H1 (cell line): ENCODE measurements around the gene IL17RD. TPM values are rescaled to one million over a fixed set of nuclear protein-coding genes. Genes with fewer than 3 reads are reported as not detected.

ENCODE experiments used
- CTCF ChIA-PET: fragments of 300-600 bp; sonication (Branson Sonifier 250); formaldehyde crosslinking; loops from one replicate; lab custom pipeline; 2021; ENCODE audit not compliant: partially characterized antibody; lab: Charles Lee
- POLR2A ChIA-PET: fragments of 300-600 bp; sonication (Branson Sonifier 250); formaldehyde crosslinking; loops from one replicate; lab custom pipeline; 2021; ENCODE audit warnings: inconsistent platforms; ENCODE audit not compliant: partially characterized antibody; lab: Charles Lee
- DNase-seq, 2 experiments: peaks; one replicate each; pipeline versions ENCODE4 v3.0.0 to v3.0.0-alpha.2; 2010 to 2022; ENCODE audit warnings: low spot score in 2 of 2, low read depth in 1 of 2, mixed read lengths in 1 of 2
- FAIRE-seq: peaks from 2 replicates; lab custom pipeline; 2011; peaks lifted over from hg19 to GRCh38; lab: Jason Lieb, UNC
- H2AFZ ChIP-seq: 2 replicates; pipeline ENCODE4 v1.8.1; 2012; ENCODE audit warnings: low read length, inconsistent platforms
- H2AK5ac ChIP-seq: 2 replicates; pipeline ENCODE4 v1.6.1; 2013; ENCODE audit warnings: low read depth, low read length
- H2BK120ac ChIP-seq: replicated peaks from 2 replicates; pipeline ENCODE3; 2013; ENCODE audit warnings: low read depth, low read length, inconsistent platforms
- H2BK12ac ChIP-seq: 2 replicates; pipeline ENCODE4 v1.6.1; 2013; ENCODE audit warnings: low read depth, low read length
- H2BK15ac ChIP-seq: 2 replicates; pipeline ENCODE4 v1.6.1; 2013; ENCODE audit warnings: low read length
- H2BK20ac ChIP-seq: 2 replicates; pipeline ENCODE4 v1.6.1; 2013; ENCODE audit warnings: low read length
- H2BK5ac ChIP-seq: 2 replicates; pipeline ENCODE4 v1.6.1; 2013; ENCODE audit warnings: low read depth, low read length
- H3K14ac ChIP-seq: 2 replicates; pipeline ENCODE4 v1.6.1; 2013; ENCODE audit warnings: inconsistent platforms; ENCODE audit not compliant: insufficient read length
- H3K18ac ChIP-seq: 2 replicates; pipeline ENCODE4 v1.6.1; 2013; ENCODE audit warnings: low read length; ENCODE audit errors: extremely low read depth
- H3K23ac ChIP-seq: 2 replicates; pipeline ENCODE4 v1.6.1; 2013; ENCODE audit warnings: inconsistent platforms; ENCODE audit not compliant: insufficient read length
- H3K23me2 ChIP-seq: 2 replicates; pipeline ENCODE4 v1.6.1; 2013; ENCODE audit warnings: low read depth, low read length
- H3K27ac ChIP-seq: 2 replicates; pipeline ENCODE4 v1.6.1; 2011; ENCODE audit warnings: low read depth, low read length, inconsistent platforms
- H3K27me3 ChIP-seq, 4 experiments: replicated peaks in 1 of 4; 1 replicate in 1 of 4; 2 replicates in 3 of 4; pipeline versions ENCODE4 v1.6.1 to v1.8.1; 2011 to 2013; ENCODE audit warnings: low read length in 3 of 4, mild to moderate bottlenecking in 3 of 4, inconsistent platforms in 2 of 4, mixed read lengths in 2 of 4, moderate library complexity in 1 of 4; ENCODE audit not compliant: control insufficient read depth in 3 of 4, insufficient read depth in 3 of 4; ENCODE audit errors: extremely low read depth in 1 of 4
- H3K36me3 ChIP-seq, 4 experiments: 2 replicates each; pipeline versions ENCODE4 v1.6.1 to v1.8.1; 2011 to 2013; ENCODE audit warnings: mild to moderate bottlenecking in 4 of 4, low read length in 3 of 4, moderate library complexity in 2 of 4, control low read depth in 1 of 4, inconsistent platforms in 1 of 4; ENCODE audit not compliant: insufficient read depth in 4 of 4, control insufficient read depth in 2 of 4
- H3K4ac ChIP-seq: replicated peaks from 2 replicates; pipeline ENCODE3; 2013; ENCODE audit warnings: low read length, low read depth, mixed read lengths, inconsistent platforms; ENCODE audit not compliant: insufficient read length
- H3K4me1 ChIP-seq, 4 experiments: replicated peaks in 1 of 4; 1 replicate in 1 of 4; 2 replicates in 3 of 4; pipeline versions ENCODE4 v1.6.1 to v1.8.1; 2011 to 2013; ENCODE audit warnings: low read length in 3 of 4, inconsistent platforms in 2 of 4, mixed read lengths in 1 of 4; ENCODE audit not compliant: insufficient read depth in 4 of 4, control insufficient read depth in 3 of 4
- H3K4me2 ChIP-seq, 2 experiments: 2 replicates each; pipeline versions ENCODE4 v1.6.1 to v1.8.1; 2011 to 2013; ENCODE audit warnings: low read depth in 2 of 2, low read length in 2 of 2, control low read depth in 1 of 2, inconsistent platforms in 1 of 2, mild to moderate bottlenecking in 1 of 2; ENCODE audit not compliant: insufficient read depth in 1 of 2
- H3K4me3 ChIP-seq, 4 experiments: fragments of 200-600, 300-600 bp in 1 of 4; sonication (generic), shearing (Covaris generic), sonication (Bioruptor Twin) in 1 of 4; 2 replicates each; pipeline versions ENCODE4 v1.5.1 to v1.8.1; 2011 to 2016; ENCODE audit warnings: low read length in 4 of 4, low read depth in 3 of 4, control low read depth in 2 of 4, inconsistent platforms in 2 of 4, mild to moderate bottlenecking in 2 of 4, mixed read lengths in 1 of 4, moderate library complexity in 1 of 4; ENCODE audit not compliant: insufficient read depth in 2 of 4; ENCODE audit errors: extremely low read depth in 1 of 4
- H3K56ac ChIP-seq: replicated peaks from 2 replicates; pipeline ENCODE3; 2013; ENCODE audit warnings: low read depth, mild to moderate bottlenecking, mixed read lengths, low read length, inconsistent platforms; ENCODE audit not compliant: insufficient read length
- H3K79me1 ChIP-seq: 2 replicates; pipeline ENCODE4 v1.6.1; 2013; ENCODE audit warnings: low read depth, low read length, control low read depth
- H3K79me2 ChIP-seq, 2 experiments: 2 replicates each; pipeline versions ENCODE4 v1.6.1 to v1.8.1; 2012 to 2013; ENCODE audit warnings: low read length in 2 of 2, mild to moderate bottlenecking in 2 of 2, inconsistent platforms in 1 of 2; ENCODE audit not compliant: insufficient read depth in 2 of 2, control insufficient read depth in 1 of 2
- H3K9ac ChIP-seq, 4 experiments: replicated peaks in 1 of 4; 1 replicate in 1 of 4; 2 replicates in 3 of 4; pipeline versions ENCODE4 v1.6.1 to v1.8.1; 2011 to 2013; ENCODE audit warnings: low read depth in 3 of 4, low read length in 3 of 4, control low read depth in 2 of 4, mild to moderate bottlenecking in 2 of 4, moderate library complexity in 2 of 4, inconsistent platforms in 1 of 4; ENCODE audit errors: extremely low read depth in 1 of 4
- H3K9me3 ChIP-seq, 2 experiments: 2 replicates each; pipeline versions ENCODE4 v1.6.1 to v1.8.1; 2012 to 2013; ENCODE audit warnings: mild to moderate bottlenecking in 2 of 2, moderate library complexity in 2 of 2, control low read depth in 1 of 2, inconsistent platforms in 1 of 2, low read depth in 1 of 2, low read length in 1 of 2, mixed read lengths in 1 of 2; ENCODE audit not compliant: insufficient read depth in 2 of 2
- H4K20me1 ChIP-seq, 2 experiments: replicated peaks in 1 of 2; 2 replicates each; pipeline versions ENCODE3 to v1.8.1; 2011 to 2013; ENCODE audit warnings: inconsistent platforms in 2 of 2, low read length in 2 of 2, mild to moderate bottlenecking in 1 of 2; ENCODE audit not compliant: insufficient read depth in 2 of 2, control insufficient read depth in 1 of 2
- H4K5ac ChIP-seq: 2 replicates; pipeline ENCODE4 v1.6.1; 2013; ENCODE audit warnings: low read length, low read depth, mixed read lengths, inconsistent platforms; ENCODE audit not compliant: insufficient read length
- H4K8ac ChIP-seq: 2 replicates; pipeline ENCODE4 v1.8.0; 2013; ENCODE audit warnings: mild to moderate bottlenecking, moderate library complexity, low read length, inconsistent platforms; ENCODE audit not compliant: insufficient read depth; ENCODE audit errors: extremely low read depth
- H4K91ac ChIP-seq: replicated peaks from 2 replicates; pipeline ENCODE3; 2013; ENCODE audit warnings: low read length, mixed read lengths, inconsistent platforms; ENCODE audit not compliant: insufficient read length
- FOSL1 ChIP-seq: IDR thresholded peaks from 2 replicates; pipeline ENCODE4 v1.6.1; 2011; ENCODE audit warnings: mild to moderate bottlenecking, low read depth, low read length, moderate library complexity; ENCODE audit not compliant: insufficient read depth
- GTF2F1 ChIP-seq: IDR thresholded peaks from 2 replicates; pipeline ENCODE4 v1.6.1; 2012; ENCODE audit warnings: low read depth, low read length, improper control_type of control experiment, borderline replicate concordance
- SIX5 ChIP-seq: IDR thresholded peaks from 2 replicates; pipeline ENCODE4 v1.6.1; 2011; ENCODE audit warnings: mild to moderate bottlenecking, low read depth, low read length
- WGBS, 2 experiments: shearing (Covaris generic) in 1 of 2; methylation state at CpG; one replicate each; pipeline versions ENCODE4 v1.1.6 to v1.1.7; 2013 to 2015; ENCODE audit warnings: low lambda C conversion rate in 2 of 2, mixed read lengths in 2 of 2, inconsistent platforms in 1 of 2, low coverage in 1 of 2, missing lambda C conversion rate in 1 of 2; ENCODE audit not compliant: insufficient replicate concordance in 2 of 2, insufficient coverage in 1 of 2, insufficient read length in 1 of 2; ENCODE audit errors: extremely low coverage in 1 of 2, missing lambda C conversion rate in 1 of 2; 5-methylcytosine and 5-hydroxymethylcytosine counted together
- polyA plus RNA-seq, 7 experiments: library from polyadenylated mRNA; depleted of rRNA in 3 of 7; stranded (reverse) in 5 of 7; unstranded in 2 of 7; fragments of >200 nt in 5 of 7; fragments of 200-250 nt in 2 of 7; gene quantifications; 1 replicate in 5 of 7; 2 replicates in 1 of 7; 4 replicates in 1 of 7; pipeline versions ENCODE4 v1.2.1 to v1.2.3, GENCODE V29; 2011 to 2013; ENCODE audit warnings: missing spikeins in 2 of 7, mixed read lengths in 2 of 7
- total RNA-seq: library from RNA; stranded (reverse); fragmentation: NEBNext Ultra II Directional; extraction: Animal tissue kit (Norgen Biotek cat#: 25700); gene quantifications from 2 replicates; pipeline ENCODE4 v1.2.1, GENCODE V29; 2021

Gene IL17RD
- total and polyA plus RNA-seq, 2 of the 8 experiments (the other 6 are each of a cell fraction or from before 2014, with no cell fraction given), result 10.9 to 48.9 TPM

DNA sequence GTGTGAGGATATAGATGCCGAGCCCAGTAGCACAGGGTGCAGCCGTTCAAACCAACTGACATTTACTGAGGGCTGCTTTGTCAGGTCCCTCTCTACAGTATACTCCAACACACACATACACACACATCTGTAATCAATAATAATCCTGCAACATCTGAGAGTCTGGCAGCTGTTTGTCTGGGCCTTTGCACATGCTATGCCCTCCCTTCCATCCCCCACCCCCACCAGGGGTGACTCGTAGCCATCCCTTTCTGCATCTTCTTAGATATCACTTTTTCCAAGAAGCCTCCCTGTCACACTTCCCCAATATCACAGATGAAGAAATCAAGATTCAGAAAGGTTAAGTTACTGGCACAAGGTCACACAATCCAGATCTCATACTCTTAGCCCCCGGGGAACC, 91.0 kb downstream of the IL17RD start:
- Histone ChIP-seq H3K56ac (no peak overlapping the region), H3K79me1 (no peaks in the 10 kb centered on the region; the same call in 1 of the 2 replicates), H3K79me2 (no peaks in the 10 kb centered on the region), H3K9ac (no peak overlapping the region), H4K5ac (no peak overlapping the region), H3K23me2 (peaks cover 5% of the 10 kb centered on the region; the same call in 1 of the 2 replicates), H3K27ac (no peak overlapping the region), H4K91ac (no peak overlapping the region), H3K27me3 (peaks cover 0 to 15% (median 13%) of the 10 kb centered on the region in 4 experiments; a peak in 6 of 7 replicates), H3K18ac (no peak overlapping the region), H4K20me1 (peaks cover 0 to 4% of the 10 kb centered on the region in 2 experiments), H4K8ac (no peak overlapping the region), H2BK15ac (no peak overlapping the region), H2BK120ac (no peak overlapping the region), H2AFZ (no peak overlapping the region), H3K4me2 (no peak overlapping the region), H3K23ac (no peak overlapping the region), H3K4ac (no peak overlapping the region), H2BK12ac (no peak overlapping the region), H3K14ac (no peak overlapping the region), H3K4me3 (no peak overlapping the region), H3K36me3 (no peaks in the 10 kb centered on the region), H2AK5ac (no peak overlapping the region), H2BK5ac (no peak overlapping the region), H3K4me1 (no peaks in the 10 kb centered on the region), H3K9me3 (no peaks in the 10 kb centered on the region), H2BK20ac (no peak overlapping the region)
- DNase-seq (no peak), FAIRE-seq (no peak)
- ChIA-PET CTCF (interaction anchor here (1.4 kb wide), 1 partner anchor 28 kb away, joined by 3 read pairs; no protein-coding TSS in a partner anchor), POLR2A (no interaction called here)
- WGBS, 2 experiments, result 87% methylated on average over 4 of the region's 4 CpGs; no CpG with 5 or more reads in 1 of the 2 experiments
- TF ChIP-seq GTF2F1, result no peak
- TF ChIP-seq SIX5, result no peak
- no peak for TF ChIP-seq FOSL1
